ENCODE data around the gene CCDC60.
A peak's percentile ranks its signal among the peaks of the same experiment; 100 is the strongest.

CCDC60 gene

GRCh38 chr12:119501052-119501451 lies 166.5 kb downstream of the CCDC60 start:
- no peak overlapping the region for H3K4me3 ChIP-seq (ENCODE audit: low read depth, low read length)
- TF ChIP-seq CTCF (IDR thresholded peaks at IDR 0.05; ENCODE audit: low read depth, low read length) = no peak

DNA sequence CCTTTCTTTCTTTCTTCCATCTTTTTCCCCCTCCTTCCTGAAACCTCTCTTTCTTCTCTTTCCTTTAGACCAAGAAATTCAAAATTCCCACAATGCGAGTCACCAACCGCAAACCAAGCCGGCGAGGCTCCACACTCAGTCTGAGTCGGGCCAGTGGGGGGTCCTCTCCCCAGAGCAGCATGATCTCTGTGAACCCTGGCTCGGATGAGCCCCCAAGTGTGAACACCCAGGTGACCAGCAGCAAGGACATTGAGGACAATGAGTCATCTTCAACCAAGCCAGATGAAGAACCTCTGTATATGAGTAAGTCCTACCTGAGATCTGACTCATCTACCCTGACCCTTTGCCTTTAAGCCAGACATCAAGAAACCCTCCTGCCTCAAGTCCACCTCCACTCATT lies 170.5 kb downstream of the CCDC60 start:
- TF ChIP-seq CTCF (IDR thresholded peaks at IDR 0.05; ENCODE audit: low read depth, low read length) = no peak
- no peak overlapping the region for H3K4me3 ChIP-seq (ENCODE audit: low read depth, low read length)

DNA sequence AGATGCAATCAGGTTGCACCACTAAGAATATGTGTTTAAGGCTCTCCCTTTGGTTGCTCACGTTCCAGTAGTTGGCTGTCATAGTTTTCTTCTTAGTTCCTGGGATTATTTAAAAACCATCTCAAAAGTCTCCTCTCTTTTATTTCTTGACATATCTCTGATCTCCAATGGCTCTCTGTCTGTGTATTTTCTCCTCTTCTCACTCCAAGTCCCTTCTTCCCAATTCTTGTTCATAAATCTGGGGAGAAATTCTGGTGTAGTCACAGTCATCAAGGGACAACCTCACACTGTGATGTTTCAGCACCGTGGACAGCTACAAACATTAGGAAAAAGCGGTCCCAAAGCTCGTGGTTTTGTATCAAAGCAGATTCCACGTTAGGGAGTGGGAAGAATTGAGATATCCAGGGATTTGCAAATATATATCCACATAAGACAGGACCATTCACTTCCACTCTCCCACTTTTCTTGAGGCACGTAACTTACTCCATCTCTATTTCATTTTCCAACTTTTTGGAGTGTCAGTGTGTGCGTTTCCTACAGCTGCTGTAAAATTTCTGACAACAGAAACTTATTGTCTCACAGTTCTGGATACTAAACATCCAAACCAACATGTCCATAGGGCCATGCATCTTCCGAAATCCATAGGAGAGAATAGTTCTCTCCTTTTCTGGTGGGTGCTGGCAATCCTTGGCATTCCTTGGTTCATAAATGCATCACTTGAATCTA lies 178.4 kb downstream of the CCDC60 start:
- H3K4me3 ChIP-seq (ENCODE audit: low read depth, low read length) = no peak overlapping the region
- TF ChIP-seq CTCF (IDR thresholded peaks at IDR 0.05; ENCODE audit: low read depth, low read length) = no peak

DNA sequence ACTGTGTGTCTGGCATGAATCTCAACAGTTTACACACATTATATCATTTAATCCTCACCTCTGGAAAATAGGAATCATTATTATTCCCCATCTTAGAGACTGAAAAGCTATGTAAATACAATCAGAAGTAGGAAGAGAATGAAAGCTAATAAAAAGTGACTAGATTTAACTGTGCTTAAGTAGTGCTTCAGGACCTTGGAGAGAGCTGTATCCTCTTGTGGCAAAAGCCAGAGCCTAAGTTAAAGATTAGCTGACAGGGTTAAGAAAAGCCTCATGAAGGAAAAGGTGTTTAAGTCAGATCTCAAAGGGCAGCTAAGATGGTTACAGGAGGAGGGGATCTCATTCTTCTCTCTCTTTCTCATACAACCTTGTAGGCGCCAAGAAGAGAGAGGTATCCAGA lies 193.7 kb downstream of the CCDC60 start:
- no peak for TF ChIP-seq CTCF (IDR thresholded peaks at IDR 0.05; ENCODE audit: low read depth, low read length)
- no peak overlapping the region for H3K4me3 ChIP-seq (ENCODE audit: low read depth, low read length)

- TF ChIP-seq CTCF (IDR thresholded peaks at IDR 0.05; ENCODE audit: low read depth, low read length) = no peak
These were observed 205.9 kb downstream of the CCDC60 start for GRCh38 chr12:119540476-119540875.

DNA sequence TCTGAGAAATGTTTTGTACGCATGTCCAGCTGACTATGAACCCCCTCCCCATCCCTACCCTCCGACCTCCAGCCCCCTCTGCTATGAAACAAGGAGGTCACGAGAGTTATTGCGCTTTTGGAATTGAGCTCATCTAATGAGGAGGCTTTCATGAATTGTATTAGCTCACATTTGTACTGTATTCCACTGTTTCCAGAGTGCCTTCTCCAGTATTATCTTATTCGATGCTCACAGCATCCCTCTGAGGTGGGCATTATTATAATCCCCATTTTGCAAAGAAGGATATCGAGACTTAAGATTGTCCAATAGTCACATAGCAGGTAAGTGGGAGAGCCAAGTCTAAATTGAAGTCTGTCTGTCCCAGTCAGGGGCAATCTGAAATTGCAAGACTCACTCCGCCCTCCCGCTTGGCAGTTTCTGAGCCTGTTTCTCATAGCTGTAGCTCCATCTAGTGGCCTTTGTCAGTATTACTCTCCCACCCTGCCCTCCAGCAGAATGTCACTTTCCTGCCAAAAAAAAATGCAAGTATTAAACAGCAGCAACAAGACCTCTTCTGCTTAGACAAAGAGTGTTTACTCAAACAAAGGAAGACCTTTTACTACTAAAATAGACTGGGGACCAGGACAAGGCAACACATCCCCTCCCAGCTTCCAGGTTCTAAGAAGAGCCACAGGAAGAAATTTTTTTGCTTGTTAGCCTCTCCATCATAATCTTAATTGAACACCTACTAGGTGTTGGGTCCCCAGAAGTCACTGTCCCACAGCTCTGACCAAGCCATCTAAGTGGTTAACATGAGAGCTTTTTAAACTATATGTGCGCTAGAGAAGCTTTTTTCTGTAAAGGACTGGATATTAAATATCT lies 210.5 kb downstream of the CCDC60 start:
- no peak overlapping the region for H3K4me3 ChIP-seq (ENCODE audit: low read depth, low read length)
- TF ChIP-seq CTCF (IDR thresholded peaks at IDR 0.05; ENCODE audit: low read depth, low read length) = peak; percentile 72

More at GRCh38 chr12:119540476-119540875, 205.9 kb downstream of the CCDC60 start:
- no peak overlapping the region for H3K4me3 ChIP-seq (ENCODE audit: low read depth, low read length)

GRCh38 chr12:119546340-119546739 lies 211.8 kb downstream of the CCDC60 start:
- no peak for TF ChIP-seq CTCF (IDR thresholded peaks at IDR 0.05; ENCODE audit: low read depth, low read length)
- no peak overlapping the region for H3K4me3 ChIP-seq (ENCODE audit: low read depth, low read length)
